Measurements from ENCODE around the gene HOXC4.

- TF ChIP-seq CTCF (IDR thresholded peaks at IDR 0.05): no peak
- TF ChIP-seq RAD21 (conservative IDR thresholded peaks at IDR 0.05 in 1 of 2, IDR thresholded peaks at IDR 0.05 in 1 of 2): no peak
- no peak for TF ChIP-seq EP300 (IDR thresholded peaks at IDR 0.05)
- TF ChIP-seq CHD2 (IDR thresholded peaks at IDR 0.05; ENCODE audit: low read length, partially characterized antibody): no peak
- no peak for TF ChIP-seq MAX (IDR thresholded peaks at IDR 0.05)
- TF ChIP-seq ELK1 (IDR thresholded peaks at IDR 0.05; ENCODE audit: low read depth, low read length): no peak
- TF ChIP-seq REST (IDR thresholded peaks at IDR 0.05): no peak
- TF ChIP-seq RFX5 (IDR thresholded peaks at IDR 0.05): no peak
Measured at GRCh38 chr12:54056110-54056509, 2.5 kb downstream of the HOXC4 start.

Data from A549 (cell line).